Measurements from ENCODE around the gene GJA9. TPM values are rescaled to one million over a fixed set of nuclear protein-coding genes. Genes with fewer than 3 reads are reported as not detected.
"Not testable (repeated sequence)": the region's sequence is repeated elsewhere in the genome, so short reads cannot be mapped to it uniquely, and the experiment has no call there.

Gene GJA9
- total RNA-seq, 1 donor from 2014 or later: not detected

GRCh38 chr1:38873027-38873969 is 8.1 kb downstream of the GJA9 start, which contains the start of gene MYCBP:
MYCBP (minus strand) TSS chr1:38873348; CDS start chr1:38873305, 43 bp downstream.
- DNase-seq (ENCODE audit: low read depth in 2 of 2): peak; percentile 97

GRCh38 chr1:38872401-38873026 is 8.9 kb downstream of the GJA9 start:
- DNase-seq (ENCODE audit: low read depth in 2 of 2): peak; percentile 16 to 43

GRCh38 chr1:38870996-38871395 is 10.4 kb downstream of the GJA9 start:
- DNase-seq (ENCODE audit: low read depth in 2 of 2): no peak

- DNase-seq (ENCODE audit: low read depth in 2 of 2): no peak
These were observed 14.2 kb downstream of the GJA9 start for GRCh38 chr1:38867208-38867607.

GRCh38 chr1:38865112-38865715 is 16.2 kb downstream of the GJA9 start:
- DNase-seq (ENCODE audit: low read depth in 2 of 2): no peak

- DNase-seq (ENCODE audit: low read depth in 2 of 2): peak in 1 of 2 donors; percentile 20
These were observed 21.0 kb downstream of the GJA9 start for GRCh38 chr1:38860454-38860795.

GRCh38 chr1:38859561-38860453 is 21.6 kb downstream of the GJA9 start, which contains the start of gene RRAGC:
RRAGC (minus strand) TSS chr1:38859772; CDS start chr1:38859646, 126 bp downstream.
- DNase-seq (ENCODE audit: low read depth in 2 of 2): peak; percentile 98 to 99

GRCh38 chr1:38858833-38859560 is 22.4 kb downstream of the GJA9 start:
- DNase-seq (ENCODE audit: low read depth in 2 of 2): peak; percentile 51 to 71

- DNase-seq (ENCODE audit: low read depth in 2 of 2): no peak
These were observed 28.6 kb downstream of the GJA9 start for GRCh38 chr1:38852780-38853179.

GRCh38 chr1:38848071-38848470 is 33.3 kb downstream of the GJA9 start:
- DNase-seq (ENCODE audit: low read depth in 2 of 2): no peak

- no peak for DNase-seq (ENCODE audit: low read depth in 2 of 2)
These were observed 35.2 kb downstream of the GJA9 start for GRCh38 chr1:38846210-38846609.

GRCh38 chr1:38845088-38845487 is 36.3 kb downstream of the GJA9 start:
- DNase-seq (ENCODE audit: low read depth in 2 of 2): not testable (repeated sequence)

GRCh38 chr1:38840281-38840680 is 41.1 kb downstream of the GJA9 start:
- DNase-seq (ENCODE audit: low read depth in 2 of 2): peak in 1 of 2 donors; percentile 46

- DNase-seq (ENCODE audit: low read depth in 2 of 2): peak; percentile 62 to 87
These were observed 42.0 kb downstream of the GJA9 start for GRCh38 chr1:38839363-38839762.

GRCh38 chr1:38836316-38836715 is 45.1 kb downstream of the GJA9 start:
- DNase-seq (ENCODE audit: low read depth in 2 of 2): not testable (repeated sequence)

GRCh38 chr1:38834937-38835827 is 46.2 kb downstream of the GJA9 start:
- peak; percentile 87 to 93 for DNase-seq (ENCODE audit: low read depth in 2 of 2)

GRCh38 chr1:38834221-38834782 is 47.1 kb downstream of the GJA9 start:
- no peak for DNase-seq (ENCODE audit: low read depth in 2 of 2)

GRCh38 chr1:38833146-38833545 is 48.2 kb downstream of the GJA9 start:
- DNase-seq (ENCODE audit: low read depth in 2 of 2): no peak

- DNase-seq (ENCODE audit: low read depth in 2 of 2): no peak
These were observed 49.0 kb downstream of the GJA9 start for GRCh38 chr1:38832370-38832734.

Measured in lung microvascular endothelial cell (primary cell).